GM19239 (cell line): ENCODE data around the gene DKK2.
A peak's percentile ranks its signal among the peaks of the same experiment; 100 is the strongest.
"Not testable (repeated sequence)": the region's sequence is repeated elsewhere in the genome, so short reads cannot be mapped to it uniquely, and the experiment has no call there.

Experiments used
- DNase-seq: peaks from one replicate; pipeline ENCODE4 v3.0.0; 2011; ENCODE audit warnings: low spot score; ENCODE audit not compliant: insufficient read length
- FAIRE-seq: peaks from 2 replicates; lab custom pipeline; 2011; peaks lifted over from hg19 to GRCh38; lab: Jason Lieb, UNC

DKK2 gene

DNA sequence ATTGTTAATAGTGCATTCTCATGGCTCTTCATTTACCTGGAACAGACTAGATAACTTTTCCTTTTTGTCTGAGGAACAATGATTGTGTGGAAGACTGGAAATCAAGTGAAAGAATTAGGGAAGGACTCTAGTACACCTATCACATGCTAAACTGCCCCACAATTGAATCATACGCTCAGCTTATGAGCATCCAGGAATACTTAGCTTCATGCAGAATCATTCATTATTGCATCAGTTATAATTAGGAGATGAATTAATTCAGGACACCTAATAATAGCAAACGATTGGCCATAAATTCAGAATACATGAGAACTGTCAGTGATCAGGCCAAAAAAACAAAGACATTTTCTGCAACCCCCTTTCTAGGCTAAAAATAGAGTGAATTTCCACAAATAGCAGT lies 106.9 kb downstream of the DKK2 start:
- no peak for DNase-seq
- FAIRE-seq, result no peak

DNA sequence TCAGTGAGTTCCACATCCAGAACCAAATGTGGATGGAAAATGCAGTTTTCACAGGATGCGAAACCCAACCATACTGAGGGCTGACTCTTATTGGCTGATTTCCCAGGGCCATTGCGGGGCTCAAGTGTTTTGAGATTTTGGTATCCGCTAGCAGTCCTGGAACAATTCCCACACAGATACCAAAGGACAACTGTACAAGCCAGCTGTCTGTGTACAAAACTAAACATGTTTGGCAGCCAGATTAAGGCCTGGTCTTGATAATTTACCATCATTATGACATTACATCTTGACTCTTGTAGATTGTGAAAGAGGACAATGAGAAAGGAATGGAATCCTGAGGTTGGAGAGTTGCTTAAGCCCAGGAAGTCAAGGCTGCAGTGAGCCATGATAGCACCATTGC lies 121.9 kb downstream of the DKK2 start:
- DNase-seq (no peak), FAIRE-seq (no peak)

DNA sequence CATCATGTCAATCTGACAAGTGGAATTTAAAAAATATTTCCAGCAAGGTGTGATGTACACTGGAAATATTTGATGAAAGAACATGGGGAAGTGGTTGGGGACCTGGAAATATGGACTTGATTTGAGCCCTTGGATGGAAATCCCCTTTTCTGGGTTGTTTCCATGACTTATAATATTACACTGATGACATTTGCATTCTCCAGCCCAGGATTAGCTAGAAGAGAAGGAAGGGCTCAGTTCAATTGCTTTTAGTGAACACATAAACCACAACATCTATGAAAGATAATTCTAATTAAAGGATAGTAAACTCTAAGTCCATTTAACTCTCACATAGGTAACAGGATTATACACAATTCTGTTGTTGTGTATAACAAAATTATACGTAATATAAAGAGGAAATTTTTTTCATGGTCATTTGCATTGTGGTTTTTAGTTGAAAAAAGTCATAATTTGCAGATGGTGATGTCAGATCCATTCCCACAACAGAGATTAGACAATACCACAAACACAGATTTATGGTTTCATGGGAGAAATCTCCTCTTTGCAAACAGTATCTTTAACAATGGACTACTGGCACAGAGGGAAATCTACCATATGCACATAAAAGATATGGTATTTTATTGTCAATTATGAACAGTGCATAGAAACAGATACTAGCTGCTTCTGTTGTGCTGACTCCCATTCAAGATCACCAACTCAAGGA lies 126.5 kb downstream of the DKK2 start:
- FAIRE-seq (no peak), DNase-seq (no peak)

DNA sequence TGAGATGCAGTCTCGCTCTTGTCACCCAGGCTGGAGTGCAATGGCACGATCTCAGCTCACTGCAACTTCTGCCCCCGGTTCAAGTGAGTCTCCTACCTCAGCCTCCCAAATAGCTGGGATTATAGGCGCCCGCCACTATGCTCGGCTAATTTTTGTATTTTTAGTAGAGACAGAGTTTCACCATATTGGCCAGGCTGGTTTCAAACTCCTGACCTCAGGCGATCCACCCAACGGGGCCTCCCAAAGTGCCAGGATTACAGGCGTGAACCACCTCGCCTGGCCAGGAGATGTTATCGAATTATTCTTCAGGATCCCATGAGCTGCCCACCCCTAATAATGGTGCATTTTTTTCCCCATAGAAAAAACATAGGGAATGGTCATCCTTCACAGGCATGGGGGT lies 128.1 kb downstream of the DKK2 start:
- not testable (repeated sequence) for FAIRE-seq, DNase-seq

DNA sequence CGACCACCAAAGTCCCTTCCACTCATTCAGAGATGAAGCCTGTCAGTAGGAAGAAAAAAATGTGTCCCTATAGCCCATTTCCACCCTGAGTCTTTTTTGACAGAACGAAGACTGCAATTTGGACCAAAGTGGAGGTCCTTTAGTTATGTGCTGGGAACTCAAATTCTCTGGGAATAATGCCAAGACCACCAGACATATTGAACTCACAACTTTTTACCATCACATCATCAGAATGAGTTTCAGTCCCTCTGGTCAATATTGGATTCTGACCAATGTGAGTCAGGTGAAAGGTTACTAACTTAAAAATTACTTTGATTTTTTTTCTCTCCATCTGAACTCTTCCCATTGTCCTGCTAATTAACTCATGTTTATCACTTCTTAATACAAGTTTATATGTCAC lies 128.9 kb downstream of the DKK2 start:
- FAIRE-seq (no peak), DNase-seq (no peak)

DNA sequence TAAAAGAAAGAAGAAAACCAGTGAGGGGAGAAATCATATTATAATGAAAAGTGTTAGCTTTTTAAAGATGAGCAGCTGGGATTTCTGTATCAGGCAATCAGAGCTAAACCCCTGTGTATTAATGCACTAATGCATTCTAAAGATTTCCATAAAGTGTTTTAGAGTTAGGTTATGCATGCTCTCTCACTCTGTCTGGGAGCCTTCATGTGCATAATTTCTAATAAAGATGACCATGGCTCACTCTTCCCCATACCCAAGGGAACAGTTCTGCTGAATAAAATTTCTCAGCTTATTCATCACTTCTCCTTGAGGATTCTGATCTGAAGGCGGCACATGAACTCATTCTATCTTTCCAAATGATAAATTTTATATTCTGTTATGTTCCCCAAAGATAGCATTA lies 129.4 kb downstream of the DKK2 start:
- FAIRE-seq, result no peak
- no peak for DNase-seq

DNA sequence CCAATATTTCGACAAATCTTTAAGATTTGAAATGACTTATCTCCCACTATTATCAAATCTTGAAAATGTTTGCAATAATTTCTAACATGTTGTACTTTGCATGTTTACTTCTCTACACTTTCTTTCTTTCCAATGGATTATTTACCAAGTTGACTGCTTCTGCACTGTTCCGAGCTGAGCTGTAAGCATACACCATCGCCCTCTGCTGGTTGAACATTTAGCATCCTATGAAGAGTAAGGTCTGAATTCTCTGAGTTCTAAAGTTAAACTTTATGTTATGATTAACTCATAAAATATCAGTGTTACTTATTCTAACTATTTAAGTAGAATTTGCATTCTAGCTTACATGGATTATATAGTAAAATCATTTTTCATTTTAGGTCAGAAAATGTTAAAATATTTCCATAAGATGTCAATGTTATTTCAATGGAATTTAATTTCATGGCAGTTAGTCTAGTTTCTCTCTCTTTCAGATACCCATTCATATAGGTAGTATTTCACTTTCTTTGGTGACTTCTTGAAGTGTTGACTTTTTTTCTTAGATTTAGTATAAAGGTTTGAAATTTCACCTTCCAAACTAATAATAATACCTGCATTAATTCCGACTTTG lies 137.4 kb downstream of the DKK2 start:
- FAIRE-seq, result peak; percentile 59

DNA sequence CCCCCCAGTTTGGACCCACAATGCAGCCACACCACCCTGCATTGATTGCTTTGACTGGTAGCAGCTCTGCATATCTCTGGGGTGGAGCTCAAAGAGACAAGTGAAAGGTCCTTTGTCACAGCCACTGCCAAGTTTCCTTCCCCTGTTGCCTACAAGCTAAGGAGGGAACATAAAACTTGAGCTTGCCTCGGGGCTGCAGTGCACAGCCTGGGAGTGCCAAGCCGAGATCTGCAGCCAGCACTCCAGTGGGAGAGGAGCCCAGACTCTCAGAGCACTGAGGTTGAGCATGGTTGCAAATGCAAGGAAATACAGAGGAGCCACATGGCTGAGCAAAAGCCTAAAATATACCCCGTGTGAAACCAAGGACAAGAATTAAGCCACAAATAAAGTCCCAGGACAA lies 142.2 kb downstream of the DKK2 start:
- FAIRE-seq (no peak), DNase-seq (no peak)

More for the DNA sequence above, 137.4 kb downstream of the DKK2 start:
- peak; percentile 4 for DNase-seq

DNA sequence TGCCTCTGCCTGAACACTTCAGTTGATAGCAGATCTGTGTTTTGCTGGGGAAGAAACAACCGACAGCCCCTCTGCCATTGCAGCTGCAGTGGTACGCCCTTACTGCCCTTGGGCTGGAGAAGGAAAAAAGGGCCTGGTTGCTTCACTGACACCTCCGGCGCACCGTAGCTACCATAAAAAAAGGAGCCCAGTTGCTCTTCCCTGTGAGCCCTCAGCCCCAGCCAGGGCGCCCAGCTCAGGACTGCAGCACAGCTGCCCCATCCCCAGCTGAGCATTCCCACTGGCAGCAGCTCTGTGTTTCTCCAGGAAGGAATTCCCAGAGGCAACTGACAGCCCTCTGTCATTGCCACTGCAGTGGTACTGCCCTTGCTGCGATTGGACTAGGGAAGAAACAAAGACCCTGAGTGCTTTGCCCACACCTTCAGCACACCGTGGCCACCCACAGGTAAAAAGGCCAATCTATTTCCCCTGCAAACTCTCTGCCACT lies 142.7 kb downstream of the DKK2 start:
- FAIRE-seq, result no peak
- DNase-seq, result no peak

DNA sequence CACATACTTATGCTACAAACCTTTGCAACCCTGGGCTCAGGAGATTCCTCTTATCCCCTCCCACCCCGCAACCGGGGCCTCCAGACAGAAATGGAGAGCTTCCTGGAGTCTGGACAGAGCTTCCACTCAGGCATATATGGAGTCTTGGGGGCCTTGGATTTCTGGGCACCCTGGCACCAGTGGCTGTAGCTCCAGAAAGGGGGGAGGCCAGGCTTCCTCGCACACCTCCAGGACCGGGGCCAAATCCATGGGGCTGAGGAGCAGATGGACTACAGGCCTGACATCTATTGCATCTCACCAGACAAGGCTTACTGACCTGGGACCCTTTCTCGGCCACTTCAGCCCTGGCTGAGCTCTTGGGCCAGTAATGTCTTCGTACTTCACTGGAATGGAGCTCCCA lies 143.3 kb downstream of the DKK2 start:
- DNase-seq, result no peak

DNA sequence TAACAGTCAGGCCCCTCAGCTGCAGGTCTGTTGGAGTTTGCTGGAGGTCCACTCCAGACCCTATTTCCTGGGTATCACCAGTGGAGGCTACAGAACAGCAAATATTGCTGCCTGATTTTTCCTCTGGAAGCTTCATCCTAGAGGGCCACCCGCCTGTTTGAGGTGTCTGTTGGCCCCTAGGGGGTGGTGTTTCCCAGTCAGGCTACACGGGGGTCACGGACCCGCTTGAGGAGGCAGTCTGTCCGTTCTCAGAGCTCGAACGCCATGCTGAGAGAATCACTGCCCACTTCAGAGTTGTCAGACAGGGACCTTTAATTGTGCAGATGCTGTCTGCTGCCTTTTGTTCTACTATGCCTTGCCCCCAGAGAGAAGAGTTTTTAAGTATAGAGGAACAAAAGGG lies 160.8 kb downstream of the DKK2 start:
- FAIRE-seq (no peak), DNase-seq (no peak)

More for the DNA sequence above, 143.3 kb downstream of the DKK2 start:
- FAIRE-seq, result no peak
